Astrocyte (in vitro differentiated cells and primary cell): ENCODE results near the gene FAM156B. TPM values are rescaled to one million over a fixed set of nuclear protein-coding genes. Genes with fewer than 3 reads are reported as not detected.
"Not testable (repeated sequence)": the region's sequence is repeated elsewhere in the genome, so short reads cannot be mapped to it uniquely, and the experiment has no call there.

Source experiments
- DNase-seq: peaks from one replicate; pipeline ENCODE4 v3.0.0-alpha.2; 2010; ENCODE audit warnings: low read depth
- FAIRE-seq: peaks from 2 replicates; lab custom pipeline; 2011; peaks lifted over from hg19 to GRCh38; lab: Jason Lieb, UNC
- H2AFZ ChIP-seq: 2 replicates; pipeline ENCODE4 v1.6.0; 2012; ENCODE audit warnings: low read depth, low read length, inconsistent platforms
- H3K27ac ChIP-seq: 2 replicates; pipeline ENCODE4 v1.5.1; 2011; ENCODE audit warnings: low read depth, low read length, inconsistent platforms
- H3K27me3 ChIP-seq: 2 replicates; pipeline ENCODE4 v1.6.0; 2011; ENCODE audit warnings: low read length, inconsistent platforms; ENCODE audit not compliant: insufficient read depth
- H3K36me3 ChIP-seq: 2 replicates; pipeline ENCODE4 v1.5.1; 2011; ENCODE audit warnings: low read length, inconsistent platforms; ENCODE audit not compliant: insufficient read depth
- H3K4me1 ChIP-seq: 2 replicates; pipeline ENCODE4 v1.5.1; 2011; ENCODE audit warnings: low read length, inconsistent platforms; ENCODE audit not compliant: insufficient read depth
- H3K4me2 ChIP-seq: 2 replicates; pipeline ENCODE4 v1.6.0; 2012; ENCODE audit warnings: low read length, inconsistent platforms
- H3K4me3 ChIP-seq: 2 replicates; pipeline ENCODE4 v1.5.1; 2011; ENCODE audit warnings: low read depth, mild to moderate bottlenecking, low read length, inconsistent platforms; ENCODE audit not compliant: insufficient read depth
- H3K79me2 ChIP-seq: 2 replicates; pipeline ENCODE4 v1.6.0; 2012; ENCODE audit warnings: mild to moderate bottlenecking, low read length, inconsistent platforms; ENCODE audit not compliant: insufficient read depth
- H3K9ac ChIP-seq: 2 replicates; pipeline ENCODE4 v1.6.0; 2012; ENCODE audit warnings: mild to moderate bottlenecking, low read length, inconsistent platforms
- H3K9me3 ChIP-seq: 2 replicates; pipeline ENCODE4 v1.5.1; 2012; ENCODE audit warnings: low read depth, mild to moderate bottlenecking, low read length, inconsistent platforms; ENCODE audit not compliant: insufficient read depth
- H4K20me1 ChIP-seq: 2 replicates; pipeline ENCODE4 v1.6.0; 2012; ENCODE audit warnings: low read length, inconsistent platforms; ENCODE audit not compliant: insufficient read depth
- H3K27ac Mint-ChIP-seq: one replicate; pipeline ENCODE4 v1.8.0; 2021; ENCODE audit warnings: mild to moderate bottlenecking, mixed read lengths; ENCODE audit not compliant: unreplicated experiment
- H3K27me3 Mint-ChIP-seq: one replicate; pipeline ENCODE4 v1.8.0; 2021; ENCODE audit warnings: low read depth, mixed read lengths; ENCODE audit not compliant: unreplicated experiment
- H3K36me3 Mint-ChIP-seq: one replicate; pipeline ENCODE4 v1.8.0; 2021; ENCODE audit warnings: low read depth, mixed read lengths; ENCODE audit not compliant: unreplicated experiment
- H3K4me1 Mint-ChIP-seq: one replicate; pipeline ENCODE4 v1.8.0; 2021; ENCODE audit warnings: low read depth, mixed read lengths; ENCODE audit not compliant: unreplicated experiment
- H3K4me3 Mint-ChIP-seq: one replicate; pipeline ENCODE4 v1.8.0; 2021; ENCODE audit warnings: mild to moderate bottlenecking, moderate library complexity, mixed read lengths; ENCODE audit not compliant: unreplicated experiment
- H3K9me3 Mint-ChIP-seq: one replicate; pipeline ENCODE4 v1.8.0; 2021; ENCODE audit warnings: mild to moderate bottlenecking, mixed read lengths; ENCODE audit not compliant: unreplicated experiment
- total RNA-seq: library from RNA; stranded (reverse); gene quantifications from 2 replicates; pipeline ENCODE4 v1.2.1, GENCODE V29; 2021

FAM156B gene
- total RNA-seq, 1 donor from 2014 or later, result 19.4 TPM

- not testable (repeated sequence) for H3K4me3 Mint-ChIP-seq, H3K27ac Mint-ChIP-seq, FAIRE-seq, H3K9ac ChIP-seq, H3K27me3 ChIP-seq, H4K20me1 ChIP-seq, H3K36me3 Mint-ChIP-seq, H3K79me2 ChIP-seq, H3K27ac ChIP-seq, H3K9me3 ChIP-seq, H3K4me3 ChIP-seq, H3K4me1 Mint-ChIP-seq, H3K9me3 Mint-ChIP-seq, H3K4me2 ChIP-seq, H3K27me3 Mint-ChIP-seq, H3K36me3 ChIP-seq, H3K4me1 ChIP-seq, H2AFZ ChIP-seq, DNase-seq
These were observed 692 bp upstream of the FAM156B start for GRCh38 chrX:52896438-52896837.

GRCh38 chrX:52905531-52905930 lies 8.4 kb downstream of the FAM156B start:
- not testable (repeated sequence) for H3K27ac ChIP-seq, H3K27me3 Mint-ChIP-seq, H3K4me1 Mint-ChIP-seq, H3K4me3 ChIP-seq, H3K27ac Mint-ChIP-seq, H3K36me3 ChIP-seq, H3K79me2 ChIP-seq, H3K9ac ChIP-seq, H3K9me3 Mint-ChIP-seq, H3K27me3 ChIP-seq, H3K9me3 ChIP-seq, H3K36me3 Mint-ChIP-seq, H3K4me2 ChIP-seq, H4K20me1 ChIP-seq, H2AFZ ChIP-seq, DNase-seq, H3K4me3 Mint-ChIP-seq, H3K4me1 ChIP-seq
- FAIRE-seq, result peak; percentile 93

- H3K4me1 Mint-ChIP-seq, H3K36me3 Mint-ChIP-seq, H3K9ac ChIP-seq, H3K4me2 ChIP-seq, H3K9me3 Mint-ChIP-seq, H3K4me3 Mint-ChIP-seq, DNase-seq, H3K27ac ChIP-seq, H4K20me1 ChIP-seq, H3K79me2 ChIP-seq, H3K27me3 Mint-ChIP-seq, H3K27ac Mint-ChIP-seq, H3K4me1 ChIP-seq, H3K9me3 ChIP-seq, FAIRE-seq, H2AFZ ChIP-seq, H3K4me3 ChIP-seq, H3K27me3 ChIP-seq, H3K36me3 ChIP-seq: not testable (repeated sequence)
These were observed 8.9 kb downstream of the FAM156B start for GRCh38 chrX:52906072-52906471.

- H3K27me3 Mint-ChIP-seq, H3K36me3 ChIP-seq, H2AFZ ChIP-seq, H3K4me1 Mint-ChIP-seq, H4K20me1 ChIP-seq, H3K4me3 ChIP-seq, H3K9me3 Mint-ChIP-seq, H3K79me2 ChIP-seq, H3K4me2 ChIP-seq, H3K27me3 ChIP-seq, DNase-seq, H3K27ac Mint-ChIP-seq, H3K4me3 Mint-ChIP-seq, H3K4me1 ChIP-seq, H3K36me3 Mint-ChIP-seq, H3K9me3 ChIP-seq, FAIRE-seq, H3K27ac ChIP-seq, H3K9ac ChIP-seq: not testable (repeated sequence)
These were observed 10.0 kb downstream of the FAM156B start for GRCh38 chrX:52907137-52907536.

GRCh38 chrX:52907900-52908299 lies 10.8 kb downstream of the FAM156B start:
- H3K9me3 ChIP-seq, H3K36me3 Mint-ChIP-seq, H3K4me1 Mint-ChIP-seq, DNase-seq, H3K27ac ChIP-seq, H3K79me2 ChIP-seq, H3K4me3 Mint-ChIP-seq, H3K9me3 Mint-ChIP-seq, H3K27me3 ChIP-seq, H2AFZ ChIP-seq, H3K4me1 ChIP-seq, H3K27ac Mint-ChIP-seq, H3K4me2 ChIP-seq, H3K27me3 Mint-ChIP-seq, H3K36me3 ChIP-seq, H3K9ac ChIP-seq, H4K20me1 ChIP-seq, H3K4me3 ChIP-seq: not testable (repeated sequence)
- FAIRE-seq, result peak; percentile 67

- not testable (repeated sequence) for H3K36me3 Mint-ChIP-seq, H3K79me2 ChIP-seq, H3K4me2 ChIP-seq, H2AFZ ChIP-seq, FAIRE-seq, H3K4me3 Mint-ChIP-seq, DNase-seq, H3K4me3 ChIP-seq, H3K4me1 ChIP-seq, H3K4me1 Mint-ChIP-seq, H3K27me3 Mint-ChIP-seq, H4K20me1 ChIP-seq, H3K27me3 ChIP-seq, H3K36me3 ChIP-seq, H3K9ac ChIP-seq, H3K9me3 Mint-ChIP-seq, H3K27ac ChIP-seq, H3K9me3 ChIP-seq, H3K27ac Mint-ChIP-seq
These were observed 12.3 kb downstream of the FAM156B start for GRCh38 chrX:52909313-52909969.
